DMS53 treated with DMSO at 0.1 percent for 48 hours (cell line): ENCODE data around the gene TMEM272.

Experiments used
- DNase-seq: peaks from one replicate; lab custom pipeline; 2025; ENCODE audit not compliant: unreplicated experiment; lab: John Stamatoyannopoulos, UW

The TMEM272 gene

GRCh38 chr13:51844862-51845573 is at the start of gene TMEM272:
Gene TMEM272, minus strand, starts transcription at chr13:51845177. Its CDS starts 6,647 bp downstream, at chr13:51838530.
- peak; percentile 50 for DNase-seq

- DNase-seq = no peak
These were observed 49.3 kb upstream of the TMEM272 start for GRCh38 chr13:51894239-51894638.

- no peak for DNase-seq
These were observed 47.7 kb upstream of the TMEM272 start for GRCh38 chr13:51892657-51893056.

GRCh38 chr13:51887468-51887867 is 42.5 kb upstream of the TMEM272 start:
- DNase-seq = no peak

- DNase-seq = no peak
These were observed 40.7 kb upstream of the TMEM272 start for GRCh38 chr13:51885651-51886050.

- DNase-seq = no peak
These were observed 38.2 kb upstream of the TMEM272 start for GRCh38 chr13:51883226-51883600.

GRCh38 chr13:51882570-51883225 is 37.7 kb upstream of the TMEM272 start:
- DNase-seq = no peak

- DNase-seq = no peak
These were observed 36.3 kb upstream of the TMEM272 start for GRCh38 chr13:51881296-51881695.

GRCh38 chr13:51879133-51879532 is 34.2 kb upstream of the TMEM272 start:
- no peak for DNase-seq

- no peak for DNase-seq
These were observed 29.7 kb upstream of the TMEM272 start for GRCh38 chr13:51874651-51875050.

- DNase-seq = no peak
These were observed 28.9 kb upstream of the TMEM272 start for GRCh38 chr13:51873837-51874236.

GRCh38 chr13:51873117-51873798 is 28.3 kb upstream of the TMEM272 start:
- no peak for DNase-seq

GRCh38 chr13:51870616-51871015 is 25.6 kb upstream of the TMEM272 start:
- no peak for DNase-seq

GRCh38 chr13:51869916-51870315 is 24.9 kb upstream of the TMEM272 start:
- no peak for DNase-seq

- no peak for DNase-seq
These were observed 22.1 kb upstream of the TMEM272 start for GRCh38 chr13:51867062-51867461.

GRCh38 chr13:51865838-51866237 is 20.9 kb upstream of the TMEM272 start:
- no peak for DNase-seq

- DNase-seq = no peak
These were observed 18.0 kb upstream of the TMEM272 start for GRCh38 chr13:51862957-51863356.

GRCh38 chr13:51861723-51862300 is 16.8 kb upstream of the TMEM272 start, which contains the start of gene CCDC70:
Gene CCDC70, plus strand, starts transcription at chr13:51861969. Its CDS starts 3,443 bp downstream, at chr13:51865412.
- DNase-seq = no peak

GRCh38 chr13:51858433-51859247 is 13.7 kb upstream of the TMEM272 start:
- DNase-seq = peak; percentile 23

- DNase-seq = peak; percentile 79
These were observed 12.0 kb upstream of the TMEM272 start for GRCh38 chr13:51856998-51857397.
